A673 (cell line): ENCODE results near the gene RMND5A. TPM values are rescaled to one million over a fixed set of nuclear protein-coding genes. Genes with fewer than 3 reads are reported as not detected.
"Not testable (repeated sequence)": the region's sequence is repeated elsewhere in the genome, so short reads cannot be mapped to it uniquely, and the experiment has no call there.

Source experiments
- Bru-seq: library from RNA; stranded (reverse); fragments of 400-500 nt; gene quantifications from one replicate; lab custom pipeline; 2021; lab: Mats Ljungman, UMichigan
- BruChase-seq, 2 experiments: library from RNA; stranded (reverse); fragments of 400-500 nt; gene quantifications; one replicate each; lab custom pipeline; 2021; lab: Mats Ljungman, UMichigan
- BruUV-seq: library from RNA; stranded (reverse); fragments of 400-500 nt; replicated peaks from 2 replicates; lab custom pipeline; 2021; lab: Mats Ljungman, UMichigan
- CTCF ChIA-PET: fragments of 300-600 bp; sonication (Branson Sonifier 250); formaldehyde crosslinking; loops from one replicate; lab custom pipeline; 2022; ENCODE audit warnings: antibody characterized with exemption; lab: Charles Lee
- POLR2A ChIA-PET: fragments of 300-600 bp; sonication (Branson Sonifier 250); formaldehyde crosslinking; loops from one replicate; lab custom pipeline; 2022; ENCODE audit warnings: antibody characterized with exemption; ENCODE audit not compliant: low non-redundant PET; lab: Charles Lee
- DNase-seq: peaks from one replicate; pipeline ENCODE4 v3.0.0-alpha.2; 2015; ENCODE audit warnings: low spot score
- H3K27ac ChIP-seq: fragments of 200-600 bp; sonication (generic); 2 replicates; pipeline ENCODE4 v1.5.1; 2016; ENCODE audit warnings: mixed run types, low read depth, mild to moderate bottlenecking, mixed read lengths, antibody characterized with exemption, low read length; ENCODE audit not compliant: poor library complexity, severe bottlenecking
- H3K27me3 ChIP-seq: fragments of 200-600 bp; sonication (generic); replicated peaks from 2 replicates; pipeline ENCODE4 v1.6.1; 2017; ENCODE audit warnings: mixed run types, low read depth, mild to moderate bottlenecking, mixed read lengths, antibody characterized with exemption, low read length; ENCODE audit not compliant: insufficient read depth, poor library complexity
- H3K36me3 ChIP-seq: fragments of 200-600 bp; sonication (generic); 2 replicates; pipeline ENCODE4 v1.6.1; 2016; ENCODE audit warnings: mixed run types, mild to moderate bottlenecking, mixed read lengths, antibody characterized with exemption, low read length; ENCODE audit not compliant: insufficient read depth, poor library complexity, severe bottlenecking
- H3K4me1 ChIP-seq: fragments of 200-600 bp; sonication (generic); 2 replicates; pipeline ENCODE4 v1.6.1; 2017; ENCODE audit warnings: mixed run types, mild to moderate bottlenecking, mixed read lengths, antibody characterized with exemption, low read length; ENCODE audit not compliant: insufficient read depth, poor library complexity, severe bottlenecking
- H3K4me3 ChIP-seq: fragments of 200-600 bp; sonication (generic); 2 replicates; pipeline ENCODE4 v1.5.1; 2016; ENCODE audit warnings: low read depth, mixed run types, mild to moderate bottlenecking, mixed read lengths, low read length; ENCODE audit not compliant: poor library complexity, severe bottlenecking
- H3K9me3 ChIP-seq: fragments of 200-600 bp; sonication (generic); 2 replicates; pipeline ENCODE4 v1.6.1; 2016; ENCODE audit warnings: mixed run types, low read depth, mild to moderate bottlenecking, mixed read lengths, antibody characterized with exemption, low read length; ENCODE audit not compliant: poor library complexity, severe bottlenecking
- EZH2 ChIP-seq: fragments of 200-600 bp; sonication (generic); IDR thresholded peaks from 2 replicates; pipeline ENCODE4 v1.6.1; 2017; ENCODE audit warnings: borderline replicate concordance, low read depth, mild to moderate bottlenecking, mixed read lengths, antibody characterized with exemption, low read length; ENCODE audit not compliant: poor library complexity, severe bottlenecking
- intact Hi-C: fragments of 100-400 bp; cut with micrococcal nuclease; formaldehyde crosslinking; loops from one replicate; pipeline ENCODE4 v1.10.0; 2022; ENCODE audit not compliant: unreplicated experiment
- long read RNA-seq: library from polyadenylated mRNA; stranded (forward); transcript quantifications from one replicate; pipeline ENCODE4 v2.0.0, GENCODE V29; 2022
- total RNA-seq: library from RNA; stranded (reverse); gene quantifications from 2 replicates; pipeline ENCODE4 v1.2.3, GENCODE V29; 2021
- TF ChIP-seq, protein P1 (sequence below): fragments of 300-800, 200-600 bp; sonication (generic); conservative IDR thresholded peaks from 2 replicates; pipeline ENCODE4 v1.5.1; 2017; ENCODE audit warnings: low read depth, mild to moderate bottlenecking, antibody characterized with exemption, low read length, moderate library complexity, mixed read lengths

Gene RMND5A, protein sequence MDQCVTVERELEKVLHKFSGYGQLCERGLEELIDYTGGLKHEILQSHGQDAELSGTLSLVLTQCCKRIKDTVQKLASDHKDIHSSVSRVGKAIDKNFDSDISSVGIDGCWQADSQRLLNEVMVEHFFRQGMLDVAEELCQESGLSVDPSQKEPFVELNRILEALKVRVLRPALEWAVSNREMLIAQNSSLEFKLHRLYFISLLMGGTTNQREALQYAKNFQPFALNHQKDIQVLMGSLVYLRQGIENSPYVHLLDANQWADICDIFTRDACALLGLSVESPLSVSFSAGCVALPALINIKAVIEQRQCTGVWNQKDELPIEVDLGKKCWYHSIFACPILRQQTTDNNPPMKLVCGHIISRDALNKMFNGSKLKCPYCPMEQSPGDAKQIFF
- total RNA-seq (38.7 and 42.9 TPM in 2 replicates), Bru-seq, nascent RNA (percentile 82 among the genes with signal in this experiment), BruChase-seq, experiment 1, labeled RNA remaining after a 2-hour chase (percentile 91 among the genes with signal in this experiment), BruChase-seq, experiment 2, labeled RNA remaining after a 6-hour chase (percentile 94 among the genes with signal in this experiment)
- long read RNA-seq, full-length matches to known transcripts = 29 of 48 reads
- long read RNA-seq, partial matches to known transcripts = 1 of 48 reads
- long read RNA-seq, other reads (novel, unspliced or antisense) = 18 of 48 reads

DNA sequence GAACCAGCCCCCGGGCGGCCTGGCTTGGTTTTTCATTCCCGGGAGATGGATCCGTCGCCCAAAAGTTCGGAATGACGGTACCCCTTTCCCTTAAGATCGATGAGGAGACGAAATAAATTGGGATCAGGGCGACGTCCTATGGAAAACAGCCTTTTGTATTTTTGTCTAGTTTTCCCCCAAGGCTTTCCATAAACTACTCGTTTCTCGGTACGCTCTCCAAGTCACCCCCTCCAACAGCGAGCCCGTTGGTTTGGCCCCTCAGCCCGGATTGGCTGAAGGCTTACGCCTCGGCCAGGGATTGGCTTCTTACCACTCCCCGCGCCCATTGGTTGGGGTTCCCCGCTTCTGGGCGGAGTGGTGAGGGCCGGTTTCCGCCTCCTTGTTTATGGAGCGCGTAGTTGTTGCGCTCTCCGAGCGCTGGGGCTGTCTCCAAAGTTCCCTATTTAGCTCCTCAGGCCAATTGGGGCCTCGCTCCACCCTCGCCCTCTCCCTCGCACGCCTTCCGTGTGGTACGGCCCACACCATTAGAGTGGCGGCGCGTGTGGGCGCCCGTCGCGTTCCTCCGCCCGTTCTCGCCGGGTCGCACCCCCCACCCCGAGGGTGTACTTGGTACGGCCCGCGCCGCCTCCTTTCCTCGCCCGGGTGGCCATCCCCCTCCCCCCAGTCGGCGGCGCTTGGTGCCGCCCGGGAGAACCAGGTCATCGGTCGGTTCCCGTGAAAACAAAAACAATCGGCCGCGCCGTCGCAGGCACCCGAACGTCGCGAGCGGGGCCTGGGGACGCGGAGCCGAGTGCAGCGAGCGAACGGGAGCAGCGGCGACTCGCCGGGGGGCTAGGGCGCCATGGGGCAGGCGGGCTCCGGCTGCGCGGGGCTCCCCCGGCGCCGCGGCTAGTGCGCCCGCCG lies at the start of gene RMND5A:
RMND5A (plus strand) TSS at position 655 of the 903 bp plus-strand sequence. CDS start 377 bp downstream, outside the sequence.
- H3K4me3 ChIP-seq = peak within 1 kb of the TSS; percentile 56
- H3K4me1 ChIP-seq, H3K9me3 ChIP-seq, intact Hi-C loops, CTCF ChIA-PET, H3K27me3 ChIP-seq, POLR2A ChIA-PET, H3K36me3 ChIP-seq, BruUV-seq: not testable (repeated sequence)
- peak within 1 kb of the TSS; percentile 75 for H3K27ac ChIP-seq
- DNase-seq = peak; percentile 92

DNA sequence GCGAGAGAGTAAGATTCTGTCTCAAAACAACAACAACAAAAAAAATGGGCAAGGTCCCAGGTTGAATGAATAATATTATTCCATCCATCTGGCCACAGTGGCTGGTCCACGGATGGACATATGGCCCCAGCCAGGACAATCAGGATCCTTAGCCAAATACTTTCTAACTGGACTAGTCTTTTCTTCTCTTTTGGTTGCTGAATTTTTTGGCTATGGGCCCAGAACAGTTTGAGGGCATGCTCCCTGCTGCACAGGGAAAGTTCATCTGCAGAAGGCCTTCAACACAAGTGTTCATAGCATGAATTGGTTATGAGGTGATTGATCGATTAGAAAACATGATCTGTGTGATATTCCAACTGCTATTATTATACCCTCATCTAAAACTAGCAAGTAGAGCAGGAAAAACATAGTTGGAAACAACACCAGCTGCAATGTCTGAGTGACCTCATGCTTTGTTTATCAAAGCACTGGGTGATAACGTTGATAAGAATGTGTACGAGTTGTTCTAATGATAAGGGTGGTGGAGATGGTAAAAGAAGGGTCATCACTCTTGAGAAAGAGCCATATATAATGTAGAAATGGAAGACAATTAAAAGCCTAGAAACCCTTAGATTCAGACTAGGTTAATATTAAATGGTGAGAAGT lies 48.6 kb upstream of the RMND5A start:
- no peak for DNase-seq
- BruUV-seq = no TSS peak

DNA sequence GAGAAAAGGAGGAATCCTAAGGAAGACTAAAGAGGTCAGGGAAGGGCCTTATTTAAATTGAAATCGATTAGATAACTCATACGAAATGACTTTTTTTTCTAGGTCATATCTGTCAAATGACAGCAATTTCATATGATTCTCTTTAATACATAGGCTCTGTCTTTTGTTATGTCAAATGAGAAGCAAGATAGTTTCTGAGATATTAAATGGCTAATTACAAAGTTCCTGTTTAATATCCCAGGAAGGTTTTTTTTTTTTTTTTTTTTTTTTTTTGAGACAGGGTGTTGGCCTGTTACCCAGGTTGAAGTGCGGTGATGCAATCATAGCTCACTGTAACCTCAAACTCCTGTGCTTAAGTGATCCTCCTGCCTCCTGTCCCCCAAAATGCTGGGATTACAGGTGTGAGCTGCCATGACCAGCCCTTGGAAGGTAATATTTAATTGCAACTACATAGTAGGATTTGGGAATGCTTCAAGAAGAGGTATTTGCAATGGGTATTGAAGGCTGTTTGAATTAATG lies 48.0 kb upstream of the RMND5A start:
- TF ChIP-seq, protein P1, sequence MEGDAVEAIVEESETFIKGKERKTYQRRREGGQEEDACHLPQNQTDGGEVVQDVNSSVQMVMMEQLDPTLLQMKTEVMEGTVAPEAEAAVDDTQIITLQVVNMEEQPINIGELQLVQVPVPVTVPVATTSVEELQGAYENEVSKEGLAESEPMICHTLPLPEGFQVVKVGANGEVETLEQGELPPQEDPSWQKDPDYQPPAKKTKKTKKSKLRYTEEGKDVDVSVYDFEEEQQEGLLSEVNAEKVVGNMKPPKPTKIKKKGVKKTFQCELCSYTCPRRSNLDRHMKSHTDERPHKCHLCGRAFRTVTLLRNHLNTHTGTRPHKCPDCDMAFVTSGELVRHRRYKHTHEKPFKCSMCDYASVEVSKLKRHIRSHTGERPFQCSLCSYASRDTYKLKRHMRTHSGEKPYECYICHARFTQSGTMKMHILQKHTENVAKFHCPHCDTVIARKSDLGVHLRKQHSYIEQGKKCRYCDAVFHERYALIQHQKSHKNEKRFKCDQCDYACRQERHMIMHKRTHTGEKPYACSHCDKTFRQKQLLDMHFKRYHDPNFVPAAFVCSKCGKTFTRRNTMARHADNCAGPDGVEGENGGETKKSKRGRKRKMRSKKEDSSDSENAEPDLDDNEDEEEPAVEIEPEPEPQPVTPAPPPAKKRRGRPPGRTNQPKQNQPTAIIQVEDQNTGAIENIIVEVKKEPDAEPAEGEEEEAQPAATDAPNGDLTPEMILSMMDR = no peak
- no peak for TF ChIP-seq EZH2
- intact Hi-C loops = no loop called here
- no peaks in the 10 kb centered on the region for H3K27me3 ChIP-seq
- no peaks in the 10 kb centered on the region for H3K4me1 ChIP-seq
- no peaks in the 10 kb centered on the region for H3K9me3 ChIP-seq
- H3K4me3 ChIP-seq = no peak overlapping the region
- ChIA-PET POLR2A (no interaction called here), CTCF (no interaction called here)
- no TSS peak for BruUV-seq
- no peak overlapping the region for H3K27ac ChIP-seq
- no peak for DNase-seq
- H3K36me3 ChIP-seq = no peaks in the 10 kb centered on the region

More for the DNA sequence above, 48.6 kb upstream of the RMND5A start:
- intact Hi-C loops = no loop called here
- Histone ChIP-seq H3K4me3 (no peak overlapping the region), H3K9me3 (no peaks in the 10 kb centered on the region), H3K4me1 (no peaks in the 10 kb centered on the region), H3K27me3 (no peaks in the 10 kb centered on the region), H3K27ac (no peak overlapping the region), H3K36me3 (no peaks in the 10 kb centered on the region)
- TF ChIP-seq EZH2 = no peak
- TF ChIP-seq, protein P1 = no peak
- ChIA-PET POLR2A (no interaction called here), CTCF (no interaction called here)
